Pancreas (tissue), 10 donors: ENCODE measurements around the gene PPP5C. TPM values are rescaled to one million over a fixed set of nuclear protein-coding genes. Genes with fewer than 3 reads are reported as not detected.

Experiments
- ATAC-seq, 4 donors: fragments of 200-7000 bp; cut with Tn5 transposase; one replicate each; pipeline versions ENCODE4 v1.8.0 to v1.9.1; 2020; ENCODE audit warnings: mild to moderate bottlenecking in 4 of 4, moderate library complexity in 4 of 4
- DNase-seq, 6 donors: peaks; one replicate each; pipeline ENCODE4 v3.0.0-alpha.2; 2020
- FAIRE-seq: peaks from 2 replicates; lab custom pipeline; 2012; peaks lifted over from hg19 to GRCh38; lab: Jason Lieb, UNC
- H3K27ac ChIP-seq, 4 donors: fragments of 200-600 bp; sonication (generic); 1 replicate in 3 of 4; 2 replicates in 1 of 4; pipeline versions ENCODE4 v1.5.0 to v1.8.0; 2020
- H3K27me3 ChIP-seq, 4 donors: fragments of 200-600 bp; one replicate each; pipeline ENCODE4 v1.8.0; 2021
- H3K36me3 ChIP-seq, 3 donors: fragments of 200-600 bp; sonication (generic) in 1 of 3; one replicate each; pipeline versions ENCODE4 v1.5.0 to v1.8.0; 2020 to 2021
- H3K4me1 ChIP-seq, 3 donors: fragments of 200-600 bp; one replicate each; pipeline ENCODE4 v1.8.0; 2021
- H3K4me3 ChIP-seq, 4 donors: fragments of 200-600 bp; sonication (generic) in 2 of 4; one replicate each; pipeline versions ENCODE4 v1.5.0 to v1.8.0; 2020 to 2021
- H3K9me3 ChIP-seq, 4 donors: fragments of 200-600 bp; one replicate each; pipeline ENCODE4 v1.8.0; 2021
- WGBS, 2 donors: extraction: QIAGEN DNeasy Blood & Tissue Kit; methylation state at CpG; one replicate each; pipeline ENCODE4 v1.1.7; 2013; 5-methylcytosine and 5-hydroxymethylcytosine counted together
- intact Hi-C, 3 donors: fragments of 100-400 bp; cut with DNase I; formaldehyde crosslinking; loops; one replicate each; pipeline versions ENCODE4 v1.11.1 to v1.14.2; 2022
- polyA plus RNA-seq, 2 donors: library from polyadenylated mRNA; stranded (reverse); fragments of 200-250 nt; gene quantifications; one replicate each; pipeline ENCODE4 v1.2.3, GENCODE V29; 2013
- total RNA-seq, 6 donors: library from RNA; stranded (reverse); fragmentation: NEBNext Ultra II Directional in 4 of 6; extraction: Animal tissue kit (Norgen Biotek cat#: 25700) in 4 of 6; gene quantifications; one replicate each; pipeline versions ENCODE4 v1.2.1 to v1.2.4, GENCODE V29; 2021 to 2023
- TF ChIP-seq, protein P1 (sequence below), 4 donors: fragments of 200-600 bp; sonication (generic) in 3 of 4; IDR thresholded peaks; one replicate each; pipeline versions ENCODE4 v1.5.0 to v1.8.0; 2021; ENCODE audit warnings: antibody characterized with exemption in 4 of 4
- donor health status: healthy with polysubstance abuse.
- donor health status: DM: no; HTN: no; CAD: no; lungs with moderate emphysema.
- donor health status: DM: no; HTN: no; CAD: no.
- donor health status: control.
- donor health status: control.
- donor health status: Bipolar disorder and iron deficiency.
- donor health status: DM: yes; HTN: yes; CAD: no.
- donor health status: DM: no; HTN: no; CAD: no.
- donor health status: DM: no; HTN: no; CAD: no.
- donor health status: DM: yes; HTN: yes; CAD: no.

Gene PPP5C
- total and polyA plus RNA-seq, 8 donors = 16.7 to 53.9 (median 23.8) TPM

DNA sequence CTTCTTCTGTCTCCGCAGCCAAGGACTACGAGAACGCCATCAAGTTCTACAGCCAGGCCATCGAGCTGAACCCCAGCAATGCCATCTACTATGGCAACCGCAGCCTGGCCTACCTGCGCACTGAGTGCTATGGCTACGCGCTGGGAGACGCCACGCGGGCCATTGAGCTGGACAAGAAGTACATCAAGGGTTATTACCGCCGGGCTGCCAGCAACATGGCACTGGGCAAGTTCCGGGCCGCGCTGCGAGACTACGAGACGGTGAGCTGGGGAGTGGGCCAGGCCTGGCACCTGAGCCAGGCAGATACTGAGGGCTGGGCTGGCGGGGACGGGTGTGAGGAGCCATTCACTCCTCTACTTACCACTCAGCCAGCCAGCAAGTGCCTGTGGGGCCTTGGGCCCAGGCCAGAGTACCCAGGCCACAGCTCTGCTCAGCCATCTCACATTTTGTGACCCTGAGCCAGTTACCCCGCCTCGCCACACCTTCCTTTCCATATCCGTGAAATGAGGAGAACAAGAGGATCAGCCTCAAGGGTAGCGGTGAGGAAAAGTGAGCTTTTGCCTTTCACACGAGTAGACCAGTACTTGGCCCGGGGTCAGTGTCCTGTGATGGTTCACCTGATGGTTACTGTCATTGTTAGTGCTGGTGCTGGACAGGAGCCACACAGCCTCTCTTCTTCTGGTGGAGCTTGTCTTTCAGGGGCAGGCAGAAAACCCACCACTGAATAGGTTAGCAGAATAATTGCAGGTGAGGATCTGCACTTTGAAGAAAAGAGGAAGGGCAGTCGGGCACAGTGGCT lies 7.0 kb downstream of the PPP5C start:
- Histone ChIP-seq H3K27me3 (no peaks in the 10 kb centered on the region), H3K27ac (peak overlapping the region in 1 of 4 donors; percentile 4), H3K9me3 (no peaks in the 10 kb centered on the region), H3K4me3 (no peak overlapping the region), H3K36me3 (peaks cover 7 to 10% (median 9%) of the 10 kb centered on the region in 3 donors), H3K4me1 (peaks cover 22 to 33% (median 31%) of the 10 kb centered on the region in 3 donors)
- TF ChIP-seq, protein P1, sequence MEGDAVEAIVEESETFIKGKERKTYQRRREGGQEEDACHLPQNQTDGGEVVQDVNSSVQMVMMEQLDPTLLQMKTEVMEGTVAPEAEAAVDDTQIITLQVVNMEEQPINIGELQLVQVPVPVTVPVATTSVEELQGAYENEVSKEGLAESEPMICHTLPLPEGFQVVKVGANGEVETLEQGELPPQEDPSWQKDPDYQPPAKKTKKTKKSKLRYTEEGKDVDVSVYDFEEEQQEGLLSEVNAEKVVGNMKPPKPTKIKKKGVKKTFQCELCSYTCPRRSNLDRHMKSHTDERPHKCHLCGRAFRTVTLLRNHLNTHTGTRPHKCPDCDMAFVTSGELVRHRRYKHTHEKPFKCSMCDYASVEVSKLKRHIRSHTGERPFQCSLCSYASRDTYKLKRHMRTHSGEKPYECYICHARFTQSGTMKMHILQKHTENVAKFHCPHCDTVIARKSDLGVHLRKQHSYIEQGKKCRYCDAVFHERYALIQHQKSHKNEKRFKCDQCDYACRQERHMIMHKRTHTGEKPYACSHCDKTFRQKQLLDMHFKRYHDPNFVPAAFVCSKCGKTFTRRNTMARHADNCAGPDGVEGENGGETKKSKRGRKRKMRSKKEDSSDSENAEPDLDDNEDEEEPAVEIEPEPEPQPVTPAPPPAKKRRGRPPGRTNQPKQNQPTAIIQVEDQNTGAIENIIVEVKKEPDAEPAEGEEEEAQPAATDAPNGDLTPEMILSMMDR (IDR thresholded peaks at IDR 0.05) = no peak
- intact Hi-C loops = no loop called here
- ATAC-seq (peak in 2 of 4 donors; percentile 29 to 55), DNase-seq (peak in 3 of 6 donors; percentile 58 to 87 (median 72)), FAIRE-seq (no peak)
- 76 to 93% methylated on average over 28 of the region's 28 CpGs for WGBS, 2 donors

DNA sequence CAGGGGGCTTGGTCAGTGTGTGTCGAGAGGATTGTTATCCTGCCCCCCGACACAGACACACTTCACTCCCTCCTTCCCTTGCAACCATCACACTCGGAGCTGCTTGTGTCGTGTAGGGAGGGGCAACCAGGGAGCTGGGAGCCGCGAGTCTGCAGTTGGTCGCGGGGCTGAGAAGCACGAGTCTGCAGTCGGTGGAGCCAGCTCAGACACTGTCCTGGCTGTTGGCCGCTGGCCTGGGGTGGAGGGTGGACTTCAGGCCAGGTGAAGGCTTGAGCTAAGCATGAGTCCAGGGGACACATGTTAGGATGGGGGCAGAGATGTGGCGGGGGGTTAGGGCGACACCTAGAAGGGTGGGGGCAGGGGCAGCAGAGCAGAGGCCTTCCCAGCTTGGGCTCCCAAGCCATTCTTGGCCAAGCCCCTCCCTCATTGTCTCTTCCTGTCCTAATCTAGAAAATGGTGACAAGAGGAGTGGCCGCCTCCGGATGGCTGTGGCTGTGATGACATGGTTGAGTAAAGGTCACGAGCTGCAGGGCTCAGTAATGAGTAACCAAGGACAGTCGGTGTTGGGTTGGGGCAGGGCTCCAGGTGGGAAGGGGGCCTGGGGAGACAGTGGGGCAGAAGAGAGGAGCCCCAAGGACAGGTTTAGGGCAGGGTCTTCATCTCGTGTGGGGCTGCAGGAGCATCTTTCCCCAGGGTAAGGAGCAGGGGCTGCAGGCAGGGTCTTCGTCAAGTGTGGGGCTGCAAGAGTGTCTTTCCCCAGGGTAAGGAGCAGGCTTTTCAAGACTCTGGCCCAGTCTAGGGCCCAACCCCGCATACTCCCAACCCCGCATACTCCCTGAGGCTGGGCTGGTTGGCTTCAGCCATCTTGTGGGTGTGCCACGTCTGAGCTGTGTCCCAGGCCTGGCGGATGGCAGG lies 8.6 kb downstream of the PPP5C start:
- FAIRE-seq (no peak), DNase-seq (no peak), ATAC-seq (no peak)
- TF ChIP-seq, protein P1 (IDR thresholded peaks at IDR 0.05) = no peak
- 77 to 78% methylated on average over 23 of the region's 23 CpGs for WGBS, 2 donors
- Histone ChIP-seq H3K9me3 (no peaks in the 10 kb centered on the region), H3K27ac (no peak overlapping the region), H3K36me3 (peaks cover 7 to 10% (median 9%) of the 10 kb centered on the region in 3 donors), H3K27me3 (no peaks in the 10 kb centered on the region), H3K4me1 (peaks cover 10 to 20% (median 16%) of the 10 kb centered on the region in 3 donors), H3K4me3 (no peak overlapping the region)
- intact Hi-C loops = no loop called here

- DNase-seq (no peak), ATAC-seq (no peak), FAIRE-seq (no peak)
- H3K36me3 ChIP-seq = peaks cover 7 to 10% (median 9%) of the 10 kb centered on the region in 3 donors
- H3K4me3 ChIP-seq = no peak overlapping the region
- intact Hi-C loops = no loop called here
- H3K9me3 ChIP-seq = no peaks in the 10 kb centered on the region
- peak overlapping the region in 2 of 4 donors; percentile 36 to 48 for H3K27ac ChIP-seq
- peaks cover 1 to 10% (median 7%) of the 10 kb centered on the region in 3 donors for H3K4me1 ChIP-seq
- TF ChIP-seq, protein P1 (IDR thresholded peaks at IDR 0.05) = no peak
- no peaks in the 10 kb centered on the region for H3K27me3 ChIP-seq
- WGBS, 2 donors = 81% methylated on average over 8 to 9 of the region's 9 CpGs
These were observed 9.5 kb downstream of the PPP5C start for GRCh38 chr19:46356149-46357055.

DNA sequence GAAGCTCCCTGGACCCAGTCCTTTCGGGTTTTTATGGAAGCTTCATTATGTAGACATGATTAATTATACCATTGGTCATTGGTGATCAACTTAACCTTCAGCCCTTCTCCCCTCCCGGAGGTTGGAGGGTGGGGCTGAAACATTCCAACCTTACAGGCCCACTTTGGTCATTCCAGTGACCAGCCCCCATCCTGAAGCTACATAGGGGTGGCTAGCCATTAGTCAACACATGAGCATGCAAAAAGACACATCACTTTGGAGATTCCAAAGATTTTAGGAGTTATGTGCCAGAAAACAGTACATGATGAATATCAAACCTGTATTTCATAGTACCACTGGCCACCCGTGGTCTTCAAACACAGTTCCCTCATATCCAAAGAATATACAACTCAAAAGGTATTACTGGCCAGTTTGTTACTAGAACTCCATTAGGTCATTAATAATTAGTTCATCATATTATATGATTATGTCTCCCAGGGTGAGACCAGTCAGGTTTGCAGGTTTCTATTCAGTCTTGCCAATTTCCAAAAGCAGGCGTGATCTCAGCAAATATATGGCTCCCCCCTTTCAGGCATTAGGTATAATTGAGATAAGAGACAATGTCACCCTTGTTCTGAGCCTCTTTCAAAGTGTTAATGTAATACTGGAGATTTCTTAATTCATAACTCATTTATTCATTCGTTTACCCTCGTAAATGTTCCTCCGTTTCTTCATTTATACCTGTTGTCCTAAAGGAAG lies 11.1 kb downstream of the PPP5C start:
- DNase-seq (no peak), ATAC-seq (peak; percentile 11 to 74 (median 58)), FAIRE-seq (no peak)
- no peak overlapping the region for H3K4me3 ChIP-seq
- intact Hi-C loops = no loop called here
- peaks cover 0 to 7% (median 3%) of the 10 kb centered on the region in 3 donors for H3K4me1 ChIP-seq
- 57 to 64% methylated on average over 7 of the region's 7 CpGs for WGBS, 2 donors
- no peaks in the 10 kb centered on the region for H3K9me3 ChIP-seq
- H3K27ac ChIP-seq = peak overlapping the region; percentile 25 to 51 (median 42)
- TF ChIP-seq, protein P1 (IDR thresholded peaks at IDR 0.05) = no peak
- H3K36me3 ChIP-seq = peaks cover 7 to 10% (median 9%) of the 10 kb centered on the region in 3 donors
- H3K27me3 ChIP-seq = no peaks in the 10 kb centered on the region
